HepG2 (cell line): Measurements from ENCODE around the gene NDUFS2. TPM values are rescaled to one million over a fixed set of nuclear protein-coding genes. Genes with fewer than 3 reads are reported as not detected.

Experiments used
- ATAC-seq: fragments of 200-7000 bp; cut with Tn5 transposase; 3 replicates; pipeline ENCODE4 v1.9.1; 2020; ENCODE audit warnings: mild to moderate bottlenecking, moderate library complexity
- BruUV-seq: library from RNA; stranded (reverse); fragments of 400-500 nt; replicated peaks from 2 replicates; lab custom pipeline; 2021; lab: Mats Ljungman, UMichigan
- CTCF ChIA-PET: fragments of 300-600 bp; formaldehyde crosslinking; extraction: SDS; loops from one replicate; lab custom pipeline; 2021; ENCODE audit warnings: low total read pairs, inconsistent platforms, low intra/inter-chr PET ratio; lab: Yijun Ruan, JAX
- POLR2A ChIA-PET: fragments of 350-600 bp; sonication (Branson Sonifier 250); formaldehyde crosslinking; loops from one replicate; lab custom pipeline; 2020; ENCODE audit warnings: antibody characterized with exemption, inconsistent platforms; lab: Yijun Ruan, JAX
- DNase-seq: peaks from one replicate; pipeline ENCODE4 v3.0.0-alpha.2; 2015; ENCODE audit warnings: low spot score
- FAIRE-seq: peaks from 3 replicates; lab custom pipeline; 2011; peaks lifted over from hg19 to GRCh38; lab: Jason Lieb, UNC
- H2AFZ ChIP-seq: one replicate; pipeline ENCODE4 v1.6.1; 2011; ENCODE audit warnings: low read length, inconsistent platforms
- H3K27ac ChIP-seq: fragments of 300-600 bp; 3 replicates; pipeline ENCODE4 v1.8.0; 2011; ENCODE audit warnings: mixed run types, mild to moderate bottlenecking, mixed read lengths, low read length, inconsistent platforms; ENCODE audit not compliant: insufficient read depth; ENCODE audit errors: extremely low read length
- H3K27me3 ChIP-seq, 2 experiments: fragments of 200-600 bp in 1 of 2; 2 replicates in 1 of 2; 3 replicates in 1 of 2; pipeline versions ENCODE4 v1.6.0 to v1.8.0; 2011; ENCODE audit warnings: low read length in 2 of 2, mild to moderate bottlenecking in 2 of 2, moderate library complexity in 2 of 2, inconsistent platforms in 1 of 2; ENCODE audit not compliant: insufficient read depth in 2 of 2, control insufficient read depth in 1 of 2
- H3K36me3 ChIP-seq, 2 experiments: fragments of 200-600 bp in 1 of 2; replicated peaks in 1 of 2; 2 replicates in 1 of 2; 3 replicates in 1 of 2; pipeline versions ENCODE4 v1.5.1 to v1.8.0; 2011; ENCODE audit warnings: low read length in 2 of 2, inconsistent platforms in 1 of 2; ENCODE audit not compliant: insufficient read depth in 2 of 2, control insufficient read depth in 1 of 2
- H3K4me1 ChIP-seq: 2 replicates; pipeline ENCODE4 v1.5.1; 2012; ENCODE audit warnings: low read length, inconsistent platforms; ENCODE audit not compliant: insufficient read depth
- H3K4me2 ChIP-seq: 2 replicates; pipeline ENCODE4 v1.6.0; 2011; ENCODE audit warnings: low read depth, low read length, inconsistent platforms
- H3K4me3 ChIP-seq, 3 experiments: fragments of 200-600 bp in 1 of 3; sonication (generic), shearing (Covaris generic) in 1 of 3; replicated peaks in 1 of 3; 2 replicates each; pipeline ENCODE4 v1.5.1; 2011 to 2016; ENCODE audit warnings: low read length in 3 of 3, inconsistent platforms in 2 of 3, low read depth in 2 of 3, mild to moderate bottlenecking in 2 of 3, control low read depth in 1 of 3, mixed read lengths in 1 of 3; ENCODE audit not compliant: insufficient read depth in 1 of 3
- H3K79me2 ChIP-seq: one replicate; pipeline ENCODE4 v1.6.1; 2011; ENCODE audit warnings: low read length, inconsistent platforms; ENCODE audit not compliant: insufficient read depth
- H3K9ac ChIP-seq: 2 replicates; pipeline ENCODE4 v1.6.0; 2011; ENCODE audit warnings: mild to moderate bottlenecking, low read depth, low read length, inconsistent platforms; ENCODE audit not compliant: insufficient read depth
- H3K9me3 ChIP-seq: 2 replicates; pipeline ENCODE4 v1.5.1; 2012; ENCODE audit warnings: mild to moderate bottlenecking, low read length
- H4K20me1 ChIP-seq: 2 replicates; pipeline ENCODE4 v1.6.0; 2011; ENCODE audit warnings: inconsistent platforms, mild to moderate bottlenecking, low read length, moderate library complexity; ENCODE audit not compliant: insufficient read depth
- RBFOX2 ChIP-seq: fragments of 200-400 bp; formaldehyde crosslinking; IDR thresholded peaks from 2 replicates; pipeline ENCODE4 v1.6.1; 2017; ENCODE audit warnings: low read depth, mild to moderate bottlenecking, low read length
- SKI ChIP-seq: fragments of 450-650 bp; IDR thresholded peaks from one replicate; pipeline ENCODE4 v1.6.1; 2018; ENCODE audit warnings: mild to moderate bottlenecking; ENCODE audit not compliant: partially characterized antibody
- ZNF232 ChIP-seq: sonication (generic); formaldehyde crosslinking; IDR thresholded peaks from 2 replicates; pipeline ENCODE4 v1.4.0; 2020; ENCODE audit warnings: missing genetic modification reagents, borderline replicate concordance
- ZNF790 ChIP-seq: sonication (generic); formaldehyde crosslinking; IDR thresholded peaks from 2 replicates; pipeline ENCODE4 v1.8.0; 2022; ENCODE audit warnings: missing genetic modification reagents, mild to moderate bottlenecking, borderline replicate concordance
- WGBS: methylation state at CpG from one replicate; pipeline ENCODE4 v1.1.6; 2017; ENCODE audit warnings: low lambda C conversion rate; 5-methylcytosine and 5-hydroxymethylcytosine counted together
- in situ Hi-C: cut with HindIII; loops from 2 replicates; pipeline ENCODE4 v1.10.0; 2017; ENCODE audit warnings: low pct_unique_long_range_greater_than_20kb; ENCODE audit not compliant: extremely low pct_ligation_motif_present
- intact Hi-C: fragments of 100-400 bp; cut with micrococcal nuclease; formaldehyde crosslinking; loops from one replicate; pipeline ENCODE4 v1.10.0; 2022; ENCODE audit not compliant: unreplicated experiment
- polyA plus RNA-seq, 8 experiments: library from polyadenylated mRNA; depleted of rRNA in 3 of 8; stranded (reverse) in 7 of 8; unstranded in 1 of 8; fragments of >200 nt; fragmentation: Illumina TruSeq in 4 of 8; extraction: Trizol in 4 of 8; gene quantifications; 2 replicates each; pipeline versions ENCODE4 v1.2.1 to v1.2.3, GENCODE V29; 2011 to 2016; ENCODE audit warnings: low read depth in 4 of 8, missing spikeins in 1 of 8, mixed read lengths in 1 of 8; ENCODE audit not compliant: insufficient read depth in 1 of 8
- total RNA-seq, 5 experiments: library from RNA; depleted of rRNA; stranded (reverse); fragments of >200 nt; fragmentation: Illumina TruSeq; extraction: Trizol; gene quantifications; 2 replicates each; pipeline ENCODE4 v1.2.3, GENCODE V29; 2016; ENCODE audit warnings: low read depth in 1 of 5

The NDUFS2 gene
- total and polyA plus RNA-seq, 2 of the 13 experiments (the other 11 are each of a cell fraction or from before 2014, with no cell fraction given), result 89.9 to 118 TPM

DNA sequence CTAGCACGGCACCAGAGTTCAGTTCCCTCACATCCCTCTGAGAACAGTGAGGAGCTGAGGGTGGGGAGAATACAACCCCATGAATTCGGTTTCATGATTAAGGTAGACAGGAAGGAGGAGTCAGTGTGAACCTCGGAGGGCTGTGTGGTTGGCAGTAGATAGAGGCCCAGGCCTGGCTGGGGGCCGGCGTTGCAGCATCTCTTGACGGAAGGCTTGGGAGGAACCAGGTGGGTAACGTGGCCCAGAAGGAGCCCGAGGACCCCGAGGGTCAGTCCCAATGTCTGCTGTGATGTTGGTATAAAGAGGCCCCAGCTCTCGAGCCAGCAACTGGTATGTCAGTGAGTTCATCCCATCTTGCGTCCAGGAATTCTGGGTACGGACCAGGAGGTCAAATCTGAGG is 30.5 kb upstream of the NDUFS2 start:
- intact Hi-C loops (no loop called here), in situ Hi-C loops (no loop called here)
- no TSS peak for BruUV-seq
- Histone ChIP-seq H3K9ac (no peak overlapping the region), H3K79me2 (peaks cover 7% of the 10 kb centered on the region), H3K4me3 (no peak overlapping the region), H3K9me3 (no peaks in the 10 kb centered on the region), H3K4me2 (no peak overlapping the region), H4K20me1 (no peaks in the 10 kb centered on the region), H3K4me1 (peaks cover 21% of the 10 kb centered on the region), H3K36me3 (peaks cover 11 to 43% of the 10 kb centered on the region in 2 experiments), H3K27ac (no peak overlapping the region), H3K27me3 (no peaks in the 10 kb centered on the region), H2AFZ (no peak overlapping the region)
- FAIRE-seq, result no peak
- no peak for ATAC-seq
- DNase-seq, result no peak
- no peak for TF ChIP-seq ZNF790 (CRISPR knock-in tag)
- 0 out of 2 replicates have a peak, but pooled peaks have one; percentile 16 for TF ChIP-seq RBFOX2
- ChIA-PET CTCF (no interaction called here), POLR2A (no interaction called here)
- 96% methylated on average over 11 of the region's 12 CpGs for whole genome bisulfite sequencing

DNA sequence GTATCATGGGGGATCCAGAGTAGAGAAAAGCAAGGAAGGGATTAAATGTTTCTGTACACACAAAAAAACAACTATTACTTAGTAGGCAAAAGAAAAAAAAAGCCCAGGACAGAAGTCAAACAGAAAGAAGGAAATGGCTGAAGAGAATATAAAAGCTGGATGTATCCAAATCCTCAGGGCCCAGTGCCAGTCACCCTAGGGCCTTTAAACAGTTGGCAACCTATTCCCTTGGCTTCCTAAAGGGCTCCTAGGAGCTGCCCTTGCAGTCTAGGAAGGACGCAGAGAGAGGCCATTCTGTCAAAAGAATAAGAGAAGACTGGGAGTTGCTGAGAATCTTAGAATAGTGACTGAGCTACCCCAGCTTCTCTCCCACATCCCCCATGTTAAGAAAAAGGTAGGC is 29.8 kb upstream of the NDUFS2 start:
- peaks cover 10% of the 10 kb centered on the region for H3K79me2 ChIP-seq
- H3K4me2 ChIP-seq, result no peak overlapping the region
- peaks cover 15% of the 10 kb centered on the region for H3K4me1 ChIP-seq
- no TSS peak for BruUV-seq
- H3K9me3 ChIP-seq, result no peaks in the 10 kb centered on the region
- POLR2A ChIA-PET, result no interaction called here
- H2AFZ ChIP-seq, result no peak overlapping the region
- in situ Hi-C loops, result no loop called here
- CTCF ChIA-PET, result no interaction called here
- FAIRE-seq (no peak), ATAC-seq (no peak), DNase-seq (no peak)
- intact Hi-C loops, result no loop called here
- H3K27me3 ChIP-seq, result no peaks in the 10 kb centered on the region; a peak in 1 of 5 replicates
- H3K4me3 ChIP-seq, result no peak overlapping the region
- H4K20me1 ChIP-seq, result no peaks in the 10 kb centered on the region
- H3K9ac ChIP-seq, result no peak overlapping the region
- peaks cover 11 to 43% of the 10 kb centered on the region in 2 experiments for H3K36me3 ChIP-seq
- no peak for TF ChIP-seq SKI
- TF ChIP-seq ZNF232, result no peak
- no peak overlapping the region for H3K27ac ChIP-seq
- 100% methylated on average over 1 of the region's 1 CpG for WGBS
